GM19099 (cell line): ENCODE results near the gene SLC12A8.
A peak's percentile ranks its signal among the peaks of the same experiment; 100 is the strongest.

Experiments
- POLR2A ChIP-seq: IDR thresholded peaks from 3 replicates; pipeline ENCODE4 v1.6.1; 2011; ENCODE audit warnings: low read depth; ENCODE audit not compliant: insufficient read length; ENCODE audit errors: extremely low read depth

Gene SLC12A8

GRCh38 chr3:125110016-125110875 lies 102.3 kb downstream of the SLC12A8 start:
- no peak for TF ChIP-seq POLR2A

DNA sequence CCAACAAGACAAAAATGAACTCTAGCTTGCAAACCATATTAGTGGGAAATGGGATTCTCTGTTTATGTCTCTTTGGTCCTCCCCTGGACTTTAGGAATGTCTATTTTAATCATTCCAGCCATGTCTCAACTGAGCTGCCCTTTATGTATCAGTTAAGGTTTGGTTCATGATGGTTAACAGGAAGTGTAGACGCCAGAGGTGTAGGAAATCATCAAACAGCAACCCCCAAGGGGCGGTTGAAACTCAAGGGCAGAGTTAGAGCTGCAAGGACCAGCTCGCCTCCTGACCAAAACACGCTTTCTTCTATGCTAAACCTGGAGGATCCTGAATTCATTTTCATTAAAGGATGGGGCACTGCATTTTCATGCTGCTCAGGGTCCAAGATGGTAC lies 103.0 kb downstream of the SLC12A8 start:
- TF ChIP-seq POLR2A, result no peak

- no peak for TF ChIP-seq POLR2A
Observed at GRCh38 chr3:125108833-125109535, 103.6 kb downstream of the SLC12A8 start.

DNA sequence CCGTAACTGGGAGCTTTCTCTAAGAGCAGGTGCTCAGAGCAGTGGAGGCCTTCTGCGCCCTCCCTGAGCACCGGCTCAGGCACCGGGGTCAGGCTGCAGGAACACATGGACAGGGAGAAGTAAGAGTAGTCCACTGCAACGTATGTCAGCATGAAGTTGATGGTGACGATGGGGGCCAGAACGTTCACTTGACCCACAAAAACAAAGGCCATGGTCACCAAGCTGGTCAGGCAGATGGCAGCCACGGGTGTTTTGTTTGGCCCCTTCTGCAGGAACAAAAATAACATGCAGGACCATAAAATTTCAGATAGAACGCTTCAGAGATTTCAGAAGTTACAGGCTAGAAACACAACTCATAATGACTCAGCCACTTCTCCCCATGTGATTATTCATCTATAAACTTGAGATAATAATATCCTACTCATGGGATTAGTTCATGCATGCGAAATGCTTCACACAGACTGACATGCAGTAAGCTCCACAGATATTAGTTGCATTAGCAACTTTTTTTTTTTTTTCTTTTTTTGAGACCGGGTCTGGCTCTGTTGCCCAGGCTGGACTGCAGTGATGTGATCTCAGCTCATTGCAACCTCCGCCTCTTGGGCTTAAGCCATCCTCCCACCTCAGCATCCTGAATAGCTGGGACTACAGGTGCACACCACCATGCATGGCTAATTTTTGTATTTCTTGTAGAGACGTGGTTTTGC lies 104.5 kb downstream of the SLC12A8 start:
- TF ChIP-seq POLR2A, result peak; percentile 25

DNA sequence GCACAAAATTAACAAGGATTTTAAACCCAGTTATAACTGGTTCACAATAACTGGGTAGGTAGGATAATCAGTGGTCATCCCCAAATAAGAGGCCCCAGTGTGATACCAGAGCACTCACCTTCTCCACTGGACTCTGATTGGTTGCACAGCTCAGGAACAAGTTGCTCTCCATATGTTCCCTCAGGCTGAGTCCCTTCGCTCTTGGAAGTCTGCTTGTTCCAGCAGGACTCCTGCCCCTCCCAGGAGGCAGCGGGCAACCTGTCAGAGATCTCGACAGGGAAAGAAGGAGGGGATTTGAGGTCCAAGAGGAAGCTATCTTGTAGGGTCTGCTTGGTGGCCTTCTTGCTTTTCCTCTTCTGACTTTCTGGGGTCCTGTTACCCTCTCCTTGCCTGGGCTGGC lies 105.2 kb downstream of the SLC12A8 start:
- TF ChIP-seq POLR2A, result no peak

DNA sequence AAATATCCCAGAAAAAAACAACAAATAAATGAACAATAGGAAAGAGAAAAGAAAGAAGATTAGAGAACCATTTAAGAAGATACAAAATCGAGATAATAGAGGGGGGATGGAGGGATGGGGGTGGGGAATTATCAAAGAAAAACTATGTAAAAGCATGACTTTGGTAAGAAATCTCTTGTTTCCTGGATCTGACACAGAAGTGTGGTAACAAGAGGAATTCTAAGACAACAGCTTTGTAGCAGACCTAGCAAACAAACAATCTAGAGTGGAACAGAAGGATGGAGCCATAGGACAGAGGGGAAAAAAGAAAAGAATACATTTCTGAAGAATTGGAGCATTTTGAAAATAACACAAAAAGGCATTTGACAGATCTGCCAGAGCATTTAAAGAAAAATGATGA lies 107.4 kb downstream of the SLC12A8 start:
- no peak for TF ChIP-seq POLR2A

DNA sequence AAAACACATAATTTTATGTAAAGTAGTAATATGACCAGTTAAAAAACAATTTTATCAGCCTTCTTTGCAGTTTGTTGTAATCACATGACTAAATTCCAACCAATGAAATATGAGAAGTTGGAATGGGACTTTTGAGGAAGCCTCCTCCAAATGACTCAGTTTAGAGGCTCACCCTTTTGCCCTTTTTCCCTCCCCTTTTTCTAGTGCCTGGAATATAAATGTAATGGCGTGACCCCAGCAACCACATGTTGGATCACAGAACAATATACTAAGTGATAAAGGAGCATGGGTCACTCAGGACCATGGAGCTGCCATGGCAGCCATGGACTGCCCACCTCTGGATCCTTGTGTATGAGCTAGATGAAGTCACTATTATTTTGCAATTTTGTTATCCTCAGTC lies 107.9 kb downstream of the SLC12A8 start:
- no peak for TF ChIP-seq POLR2A

GRCh38 chr3:125103406-125103805 lies 109.1 kb downstream of the SLC12A8 start:
- TF ChIP-seq POLR2A, result no peak

- no peak for TF ChIP-seq POLR2A
Observed at GRCh38 chr3:125102470-125102869, 110.1 kb downstream of the SLC12A8 start.

- TF ChIP-seq POLR2A, result no peak
Observed at GRCh38 chr3:125098611-125099291, 113.8 kb downstream of the SLC12A8 start.

DNA sequence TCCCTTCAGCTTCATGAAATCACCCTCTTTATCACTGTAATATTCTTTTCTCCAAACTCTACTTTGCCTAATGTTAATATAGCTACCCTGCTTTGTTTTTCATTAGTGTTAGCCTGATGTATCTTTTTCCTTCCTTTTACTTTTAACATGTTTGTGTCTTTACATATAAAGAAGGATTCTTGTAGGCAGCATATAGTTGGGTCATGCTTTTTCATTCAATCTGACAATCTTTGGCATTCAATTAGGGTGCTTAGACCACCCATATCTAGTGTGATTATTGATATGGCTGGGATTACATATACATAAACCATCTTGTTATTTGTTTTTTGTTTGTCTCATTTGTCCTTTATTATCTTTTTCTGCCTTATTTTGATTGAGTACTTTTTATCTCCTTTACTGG lies 121.9 kb downstream of the SLC12A8 start:
- no peak for TF ChIP-seq POLR2A

DNA sequence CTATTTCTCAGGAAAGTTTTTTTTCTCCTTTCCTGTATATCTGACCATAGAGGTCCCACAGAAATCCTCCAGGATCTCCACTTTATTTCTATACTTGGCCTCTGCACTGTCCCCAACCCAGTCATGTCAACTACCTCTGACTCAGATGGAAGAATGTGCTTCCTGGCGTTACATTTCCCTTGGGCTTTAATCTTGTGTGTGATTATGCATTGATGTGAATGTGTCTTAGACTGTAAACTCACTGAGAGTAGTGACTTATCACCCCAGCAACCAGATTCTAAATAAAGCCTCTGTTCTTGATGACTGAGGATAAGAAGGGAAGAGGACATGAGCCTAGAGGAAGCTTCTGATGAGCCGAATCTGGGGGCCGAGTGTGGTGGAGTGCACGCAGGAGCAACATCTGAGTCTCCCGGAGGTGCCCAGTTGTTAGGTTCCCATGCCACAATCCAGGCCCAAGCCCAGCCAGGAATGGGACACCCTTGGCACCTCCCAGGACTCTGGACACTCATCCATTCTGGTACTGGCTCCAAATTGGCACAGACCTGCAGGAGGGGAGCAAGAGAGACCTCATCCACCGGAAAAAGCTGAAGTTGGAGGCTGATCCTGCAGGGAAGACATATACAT lies 124.7 kb downstream of the SLC12A8 start:
- TF ChIP-seq POLR2A, result no peak

- TF ChIP-seq POLR2A, result no peak
Observed at GRCh38 chr3:125085166-125085565, 127.4 kb downstream of the SLC12A8 start.

DNA sequence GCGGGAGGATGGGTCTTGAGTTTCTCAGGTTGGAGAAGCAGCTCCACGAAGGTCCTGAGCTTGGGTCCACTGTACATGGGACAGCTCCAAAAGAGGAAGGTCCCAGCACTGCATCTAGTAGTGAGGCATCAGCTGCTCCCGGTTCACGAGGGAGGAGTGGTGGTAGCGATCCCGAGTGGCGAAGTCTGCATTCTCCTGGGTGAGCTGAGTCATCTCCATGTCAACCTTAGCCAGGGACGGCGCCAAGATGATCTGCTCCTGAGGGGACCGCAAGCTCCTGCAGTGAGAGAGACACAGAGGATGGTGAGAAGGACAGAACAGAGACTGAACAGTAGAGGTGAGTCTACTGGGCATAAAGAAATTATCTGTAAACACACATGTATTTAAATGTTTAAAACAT lies 128.8 kb downstream of the SLC12A8 start:
- no peak for TF ChIP-seq POLR2A

DNA sequence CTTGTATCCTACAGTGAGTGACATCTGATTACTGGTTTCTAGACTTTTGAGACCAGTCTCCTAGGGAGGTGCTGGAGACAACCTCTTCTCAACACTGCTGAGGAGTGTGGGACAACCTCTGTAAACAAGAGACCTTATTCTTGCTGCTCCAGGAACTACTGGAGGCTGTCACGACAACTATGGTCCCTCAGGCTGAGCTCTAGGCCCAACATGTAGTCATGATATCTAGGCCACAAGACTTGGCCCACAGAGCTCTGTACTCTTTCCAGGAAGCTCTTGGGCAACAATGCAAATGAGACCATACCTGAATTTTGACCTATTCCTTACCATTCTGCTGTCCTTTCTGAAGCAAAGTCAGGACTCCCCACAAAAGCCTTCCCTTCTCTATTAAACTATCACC lies 132.5 kb downstream of the SLC12A8 start:
- no peak for TF ChIP-seq POLR2A
